GM20000 (cell line): Measurements from ENCODE around the gene PAQR8.

ENCODE experiments used
- DNase-seq: peaks from one replicate; pipeline ENCODE4 v3.0.0; 2012; ENCODE audit warnings: low spot score
- CTCF ChIP-seq: IDR thresholded peaks from 2 replicates; pipeline ENCODE4 v1.5.1; 2012; ENCODE audit warnings: mild to moderate bottlenecking, control low read depth; ENCODE audit errors: extremely low read depth, missing control alignments

PAQR8 gene

DNA sequence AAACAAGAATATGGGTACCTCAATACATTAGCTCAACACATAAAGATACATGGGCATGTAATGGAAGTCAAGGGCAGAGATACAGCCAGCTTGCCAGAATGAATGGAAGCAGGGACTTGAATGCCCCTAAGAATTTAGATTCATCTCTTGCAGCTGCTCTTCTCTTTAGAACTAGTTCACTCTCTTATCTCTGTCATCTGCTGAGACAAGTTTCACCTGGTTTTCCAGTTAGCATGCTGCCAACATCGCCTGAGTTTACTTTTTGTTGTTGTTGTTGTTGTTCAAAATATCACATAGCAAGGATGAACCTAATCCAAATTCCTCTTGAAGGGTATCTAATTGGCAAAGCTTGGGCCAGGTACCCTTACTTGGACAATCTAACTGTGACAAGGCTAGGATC is 14.1 kb upstream of the PAQR8 start:
- DNase-seq, result no peak
- TF ChIP-seq CTCF, result no peak

DNA sequence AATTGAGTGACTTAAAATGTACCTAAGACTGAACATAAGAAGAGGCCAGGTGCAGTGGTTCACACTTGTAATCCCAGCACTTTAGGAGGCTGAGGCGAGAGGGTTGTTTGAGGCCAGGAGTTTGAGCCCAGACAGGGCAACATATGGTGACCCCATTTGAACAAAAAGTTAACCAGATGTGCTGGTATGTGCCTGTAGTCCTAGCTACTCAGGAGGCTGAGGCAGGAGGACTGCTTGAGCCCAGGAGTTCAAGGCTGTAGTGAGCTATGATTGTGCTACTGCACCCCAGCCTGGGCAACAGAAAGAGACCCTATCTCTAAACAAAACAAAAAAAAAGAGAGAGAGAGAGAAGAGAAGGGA is 10.1 kb upstream of the PAQR8 start:
- no peak for TF ChIP-seq CTCF
- DNase-seq, result no peak

DNA sequence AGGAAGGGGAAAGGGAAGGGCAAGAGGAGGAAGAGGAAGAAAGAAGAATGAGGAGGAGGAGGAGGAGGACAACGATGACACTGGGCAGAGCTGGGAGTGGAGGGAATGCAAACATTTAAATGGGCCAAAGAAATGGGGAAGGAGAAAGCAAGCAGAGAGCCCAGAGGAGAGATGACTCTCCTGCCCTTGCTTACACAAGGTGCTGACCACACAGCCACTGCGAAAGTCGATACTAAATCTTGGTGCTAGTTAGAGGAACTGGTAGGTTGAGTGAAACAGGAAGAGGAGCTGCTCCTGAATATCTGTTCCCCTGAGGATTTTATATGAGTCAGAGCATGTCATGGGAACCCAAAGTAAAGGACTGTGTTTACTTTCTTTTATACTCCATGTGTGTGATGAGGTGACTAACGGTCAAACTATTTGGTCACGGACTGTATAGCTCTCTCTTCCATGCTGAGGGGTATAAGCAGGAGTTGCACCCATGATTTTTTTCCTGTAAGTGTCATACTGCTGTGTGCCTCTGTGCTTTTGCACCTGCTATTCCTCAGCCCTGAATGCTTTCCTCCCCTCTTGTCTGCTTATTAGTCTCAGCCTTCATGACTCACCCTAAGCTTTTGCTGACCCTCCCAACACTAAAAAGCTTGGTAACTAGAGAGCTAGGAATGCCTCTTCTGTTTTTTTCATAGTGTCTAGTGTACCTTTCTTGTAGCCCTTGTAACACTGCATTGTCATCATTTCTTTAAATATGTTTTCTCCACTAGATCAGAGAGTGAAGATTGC is 9.5 kb upstream of the PAQR8 start:
- DNase-seq, result peak; percentile 54
- no peak for TF ChIP-seq CTCF

- no peak for DNase-seq
- TF ChIP-seq CTCF, result no peak
Observed at GRCh38 chr6:52356017-52356416, 5.9 kb upstream of the PAQR8 start.

DNA sequence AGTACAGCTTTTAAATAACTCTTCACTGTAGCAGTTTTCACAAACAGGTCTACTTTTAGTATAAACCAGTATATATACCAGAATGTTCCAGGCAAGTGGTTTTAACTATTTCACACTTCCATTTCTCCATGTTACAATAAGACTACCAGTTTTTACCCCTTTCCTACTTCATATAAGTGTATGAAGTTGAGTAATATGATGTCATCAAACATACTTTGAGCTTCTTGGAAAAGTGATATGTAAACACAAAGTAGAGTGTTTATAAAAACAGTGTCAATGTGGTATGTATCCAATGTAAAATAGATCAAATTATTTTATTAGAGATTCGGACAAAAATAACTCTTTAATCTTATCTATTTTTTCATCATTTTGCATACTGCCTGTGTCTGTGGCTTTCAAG is 2.5 kb upstream of the PAQR8 start:
- TF ChIP-seq CTCF, result no peak
- DNase-seq, result no peak

DNA sequence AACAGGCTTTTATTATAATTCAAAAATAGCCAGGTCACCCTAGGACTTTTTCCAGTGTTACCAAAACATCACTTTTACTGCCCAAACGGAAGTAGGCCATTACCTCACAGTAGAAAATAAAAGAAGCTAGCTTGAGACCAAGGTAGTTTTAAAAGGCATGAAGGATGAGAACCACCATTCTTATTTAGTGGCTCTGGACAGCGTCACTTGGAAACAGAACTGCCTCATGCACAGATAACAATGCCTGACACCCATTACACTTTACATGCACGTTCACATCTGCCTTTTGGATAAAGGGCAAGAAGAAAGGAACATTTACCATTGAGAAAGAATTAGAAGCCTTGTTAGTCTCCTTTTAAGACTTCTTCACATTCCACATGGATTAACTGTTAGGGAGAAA is 1.9 kb upstream of the PAQR8 start:
- DNase-seq, result no peak
- no peak for TF ChIP-seq CTCF

DNA sequence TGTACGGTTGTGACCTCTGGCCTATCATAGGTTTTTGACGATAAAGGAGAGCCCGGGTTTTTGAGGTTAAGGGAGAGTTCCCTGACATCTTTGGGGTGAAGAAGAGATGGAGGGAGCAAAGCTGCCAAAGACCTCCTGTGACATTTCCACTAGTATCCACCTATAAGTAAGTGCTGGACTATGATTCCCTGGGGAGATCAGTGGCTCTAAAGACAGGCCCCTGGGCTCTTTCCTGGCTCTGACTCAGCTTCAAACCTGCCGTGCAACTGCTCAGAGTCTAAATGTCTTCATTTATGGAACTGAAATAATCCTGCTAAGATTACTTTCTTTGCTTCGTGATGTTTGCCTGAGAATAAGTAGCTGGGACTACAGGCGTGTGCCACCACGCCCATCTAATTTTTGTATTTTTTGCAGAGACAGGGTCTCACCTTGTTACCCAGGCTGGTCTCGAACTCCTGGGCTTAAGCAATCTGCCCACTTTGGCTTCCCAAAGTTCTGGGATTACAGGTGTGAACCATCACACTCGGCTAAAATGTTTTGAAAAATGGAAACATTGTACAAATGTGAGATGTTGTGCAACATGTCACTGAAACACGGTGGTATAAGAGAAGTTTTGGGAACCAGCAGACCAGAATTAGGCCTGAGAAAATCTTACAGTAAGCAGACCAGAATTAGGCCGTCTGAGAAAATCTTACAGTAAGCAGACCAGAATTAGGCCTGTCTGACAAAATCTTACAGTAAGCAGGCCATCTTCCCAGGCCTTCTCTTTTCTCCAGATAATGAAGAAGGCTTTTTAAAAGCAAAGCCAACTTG is 1.1 kb upstream of the PAQR8 start:
- no peak for TF ChIP-seq CTCF
- no peak for DNase-seq
